ENCODE measurements around the gene MICAL2. TPM values are rescaled to one million over a fixed set of nuclear protein-coding genes. Genes with fewer than 3 reads are reported as not detected.

The MICAL2 gene
- total RNA-seq, 1 experiment from 2014 or later = 173 TPM

DNA sequence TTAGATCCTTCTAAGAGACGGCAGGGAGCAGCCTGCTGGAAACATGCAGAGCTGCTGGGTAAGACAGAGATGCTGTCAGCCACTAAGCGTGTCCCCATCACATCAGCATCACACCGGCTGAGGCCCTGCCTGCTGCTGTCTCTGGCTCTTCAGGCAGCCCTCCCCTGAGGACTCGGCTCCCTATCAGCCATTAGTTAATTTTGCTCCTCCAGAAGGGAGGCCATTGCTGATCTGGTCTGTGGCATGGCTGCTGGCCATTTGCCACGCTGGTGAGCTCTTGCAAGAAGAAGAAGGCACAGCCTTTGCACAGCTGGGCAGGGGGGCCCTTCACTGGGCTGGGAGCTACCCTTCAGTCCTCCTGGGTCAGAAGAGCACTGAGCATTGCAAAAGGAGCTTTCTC is 135.8 kb downstream of the MICAL2 start:
- no peak for DNase-seq (ENCODE audit: low read depth)

DNA sequence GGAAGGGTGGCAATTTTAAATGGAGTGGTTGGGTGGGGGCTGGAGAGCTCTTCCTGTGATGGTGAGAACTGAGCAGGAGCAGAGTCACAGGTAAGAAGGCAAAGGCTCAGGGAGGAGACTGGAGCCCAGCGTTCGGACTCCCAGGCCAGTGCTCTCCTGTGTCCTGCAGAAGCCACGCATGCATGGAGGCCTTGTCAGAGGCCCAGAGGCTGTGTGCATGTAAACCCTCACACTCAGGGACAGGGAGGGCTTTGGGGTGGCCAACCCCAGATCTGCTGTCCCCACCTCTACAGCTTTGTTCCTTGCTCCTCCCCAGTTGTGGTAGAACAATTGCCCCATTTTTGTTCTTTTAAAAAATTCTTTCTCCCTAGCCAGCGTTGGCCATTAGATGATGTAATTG is 136.6 kb downstream of the MICAL2 start:
- no peak for DNase-seq (ENCODE audit: low read depth)

DNA sequence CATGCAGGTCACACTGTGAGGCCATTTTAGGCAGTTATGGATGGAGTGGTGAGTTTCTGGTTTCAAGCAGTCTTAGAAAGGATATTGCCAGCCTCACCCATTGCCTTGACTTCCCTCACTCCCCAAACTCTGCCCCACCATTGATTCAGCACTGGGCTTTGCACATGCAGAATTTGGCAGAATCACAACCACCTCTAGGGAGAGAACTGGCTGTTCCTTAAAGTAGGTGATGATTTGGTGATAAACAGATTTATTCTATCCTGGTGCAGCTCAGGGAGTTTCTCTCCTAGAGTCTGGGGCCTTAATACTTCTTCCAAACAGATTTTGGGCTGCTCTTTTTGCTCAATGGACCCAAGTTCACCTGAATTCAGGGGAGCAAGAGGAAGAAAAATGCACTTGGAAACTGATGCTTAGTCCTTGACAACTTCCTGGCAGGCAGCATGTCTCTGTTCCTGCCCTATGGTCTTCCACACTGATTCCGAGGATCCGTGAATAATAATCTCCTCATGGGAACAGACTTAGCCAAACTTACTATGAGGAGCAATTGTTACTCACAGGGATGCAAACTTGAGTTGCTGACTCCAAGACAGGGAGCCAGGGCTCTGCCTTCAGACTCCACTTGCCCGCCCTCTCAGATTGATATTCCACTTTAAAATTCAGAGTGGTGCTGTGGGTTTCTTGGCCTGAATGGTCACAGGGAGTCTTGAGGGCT is 137.3 kb downstream of the MICAL2 start:
- no peak for DNase-seq (ENCODE audit: low read depth)

DNA sequence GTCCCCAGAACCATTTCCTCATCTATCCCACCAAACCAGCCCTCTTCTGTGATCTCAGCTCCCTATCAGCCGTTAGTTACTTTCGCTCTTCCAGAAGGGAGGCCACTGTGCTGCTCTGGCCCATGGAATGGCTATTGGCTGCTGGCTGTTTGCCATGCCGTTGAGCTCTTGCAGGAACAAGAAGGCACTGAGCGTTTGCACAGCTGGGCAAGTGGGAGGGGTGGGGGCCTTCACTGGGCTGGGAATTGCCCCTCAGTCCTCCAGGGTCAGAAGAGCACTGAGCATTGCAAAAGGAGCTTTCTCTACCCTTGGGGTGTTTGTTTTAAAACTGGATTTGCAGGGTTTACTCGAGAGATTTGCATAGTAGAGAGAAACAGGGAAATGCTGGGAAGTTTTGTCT is 137.9 kb downstream of the MICAL2 start:
- no peak for DNase-seq (ENCODE audit: low read depth)

DNA sequence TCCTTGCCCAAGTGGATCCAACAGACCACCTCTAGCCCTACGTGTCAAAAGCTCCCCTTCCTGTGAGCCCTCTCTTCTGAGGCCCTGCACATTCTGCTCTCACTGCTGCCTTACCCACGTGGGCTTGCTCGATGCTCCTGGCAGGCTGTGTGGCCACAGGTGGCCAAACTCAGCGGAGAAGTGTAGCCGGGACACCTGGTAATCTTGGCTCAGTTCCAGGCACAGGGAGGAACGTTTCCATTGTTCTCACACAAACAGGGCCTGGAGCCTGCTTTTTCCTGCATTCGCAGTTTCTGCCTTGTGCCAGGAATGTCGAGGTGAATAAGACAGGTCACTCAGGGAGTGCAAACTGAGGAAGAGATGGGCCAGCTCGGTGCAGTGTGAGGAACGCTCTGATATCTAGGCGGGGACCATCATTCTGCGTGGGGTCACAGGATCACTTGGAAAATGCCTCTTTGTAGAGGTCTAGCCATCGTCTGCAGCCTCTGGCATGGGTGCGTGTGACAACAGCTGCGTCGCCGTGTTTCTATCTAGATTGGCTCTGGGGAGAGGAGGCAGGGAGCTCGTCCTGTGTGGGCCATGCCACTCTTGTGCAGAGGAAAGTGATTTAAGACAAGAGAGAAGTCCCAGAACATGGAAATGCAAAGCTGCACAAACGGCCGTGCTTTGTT is 139.3 kb downstream of the MICAL2 start:
- DNase-seq (ENCODE audit: low read depth) = no peak

DNA sequence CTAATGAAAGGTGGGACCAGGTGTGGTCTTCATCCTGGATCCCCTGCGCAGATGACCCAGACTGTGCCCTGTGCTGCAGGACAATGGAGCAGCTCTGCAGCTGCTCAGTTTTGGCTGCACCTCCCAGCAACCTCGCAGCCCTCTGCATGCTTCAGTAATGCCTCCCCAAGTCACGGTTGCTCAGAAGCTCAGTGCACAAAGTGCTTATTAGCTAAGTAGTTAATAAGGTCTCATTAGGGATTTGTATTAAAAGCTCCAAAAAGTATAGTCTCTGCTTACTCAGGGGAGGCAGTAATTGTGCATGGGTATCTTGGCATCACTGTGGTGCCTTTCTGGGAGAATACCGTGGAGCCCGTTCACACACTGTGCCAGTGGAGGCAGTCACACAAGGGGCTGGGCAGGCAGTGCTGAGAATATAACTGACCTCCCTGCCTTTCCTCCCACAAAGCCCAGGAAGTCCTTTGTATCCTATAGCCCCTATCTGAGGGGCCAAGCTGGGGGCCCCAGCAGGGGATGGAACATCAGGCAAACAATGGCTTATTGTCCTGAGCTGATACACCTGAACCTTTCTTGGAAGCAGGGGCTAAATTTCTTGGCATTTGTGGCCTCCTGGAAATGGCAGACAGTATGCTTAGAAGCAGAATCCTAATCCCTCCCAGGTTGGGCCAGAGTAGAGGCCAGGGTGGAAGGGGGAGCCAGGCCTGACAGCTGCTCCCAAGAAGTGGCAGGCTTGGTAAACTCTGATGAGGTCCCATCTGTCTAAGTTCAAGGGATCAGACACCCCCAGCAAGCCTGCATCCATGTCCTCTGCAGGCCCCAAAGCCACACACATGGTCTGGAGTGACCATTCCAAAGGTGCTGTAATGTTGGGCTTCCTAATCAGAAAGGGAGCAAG is 141.5 kb downstream of the MICAL2 start:
- no peak for DNase-seq (ENCODE audit: low read depth)

DNA sequence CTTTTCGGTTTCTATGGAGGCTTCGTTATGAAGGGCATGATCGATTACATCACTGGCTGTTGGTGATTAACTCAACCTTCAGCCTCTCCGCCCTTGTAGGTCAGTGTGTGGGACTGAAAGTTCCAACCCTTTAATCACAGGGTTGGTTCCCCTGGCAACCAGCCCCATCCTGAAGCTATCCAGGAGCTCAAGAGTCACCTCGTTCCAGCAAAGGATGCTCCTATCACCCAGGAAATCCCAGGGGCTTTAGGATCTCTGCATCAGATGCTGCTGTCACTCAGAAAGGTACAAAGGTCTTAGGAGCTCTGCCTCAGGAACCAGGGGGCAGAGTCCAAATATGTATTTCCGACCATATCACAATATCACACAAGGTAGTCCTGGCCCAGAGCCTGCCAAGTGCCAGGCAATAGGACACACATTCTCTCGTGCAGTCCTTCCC is 143.5 kb downstream of the MICAL2 start:
- no peak for DNase-seq (ENCODE audit: low read depth)

DNA sequence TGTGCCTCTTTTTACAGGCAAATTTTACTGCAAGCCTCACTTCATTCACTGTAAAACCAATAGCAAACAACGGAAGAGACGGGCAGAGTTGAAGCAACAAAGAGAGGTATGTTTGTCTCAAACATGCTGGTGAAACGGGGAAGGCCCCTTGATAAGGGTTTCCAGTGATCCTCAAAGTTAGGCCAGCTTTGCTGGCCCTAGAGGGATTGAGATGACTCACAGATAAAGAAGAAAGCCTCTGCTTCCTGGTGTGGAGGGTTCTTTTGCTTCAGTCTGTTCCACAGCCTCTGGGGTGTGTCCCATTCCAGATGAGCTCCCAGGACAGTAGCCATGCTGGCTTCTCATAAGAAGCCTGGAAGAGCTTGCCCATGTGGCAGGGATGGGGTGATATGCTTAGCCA is 148.1 kb downstream of the MICAL2 start:
- peak; percentile 24 for DNase-seq (ENCODE audit: low read depth)

DNA sequence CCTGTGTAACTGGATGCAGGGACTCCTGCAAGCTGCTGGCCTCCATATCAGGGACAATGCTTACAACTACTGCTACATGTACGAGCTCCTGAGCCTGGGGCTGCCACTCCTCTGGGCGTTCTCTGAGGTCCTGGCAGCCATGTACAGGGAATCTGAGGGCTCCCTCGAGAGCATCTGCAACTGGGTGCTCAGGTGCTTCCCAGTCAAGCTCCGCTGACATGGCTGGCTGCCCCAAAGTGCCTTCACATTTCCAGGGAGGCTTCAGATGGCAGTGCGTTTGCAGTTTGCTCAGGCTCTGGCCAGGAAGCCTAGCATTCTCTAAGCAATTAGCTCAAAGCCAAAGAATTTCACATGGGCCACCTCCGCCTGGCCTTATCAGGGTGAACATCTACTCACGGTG is 149.6 kb downstream of the MICAL2 start:
- no peak for DNase-seq (ENCODE audit: low read depth)

DNA sequence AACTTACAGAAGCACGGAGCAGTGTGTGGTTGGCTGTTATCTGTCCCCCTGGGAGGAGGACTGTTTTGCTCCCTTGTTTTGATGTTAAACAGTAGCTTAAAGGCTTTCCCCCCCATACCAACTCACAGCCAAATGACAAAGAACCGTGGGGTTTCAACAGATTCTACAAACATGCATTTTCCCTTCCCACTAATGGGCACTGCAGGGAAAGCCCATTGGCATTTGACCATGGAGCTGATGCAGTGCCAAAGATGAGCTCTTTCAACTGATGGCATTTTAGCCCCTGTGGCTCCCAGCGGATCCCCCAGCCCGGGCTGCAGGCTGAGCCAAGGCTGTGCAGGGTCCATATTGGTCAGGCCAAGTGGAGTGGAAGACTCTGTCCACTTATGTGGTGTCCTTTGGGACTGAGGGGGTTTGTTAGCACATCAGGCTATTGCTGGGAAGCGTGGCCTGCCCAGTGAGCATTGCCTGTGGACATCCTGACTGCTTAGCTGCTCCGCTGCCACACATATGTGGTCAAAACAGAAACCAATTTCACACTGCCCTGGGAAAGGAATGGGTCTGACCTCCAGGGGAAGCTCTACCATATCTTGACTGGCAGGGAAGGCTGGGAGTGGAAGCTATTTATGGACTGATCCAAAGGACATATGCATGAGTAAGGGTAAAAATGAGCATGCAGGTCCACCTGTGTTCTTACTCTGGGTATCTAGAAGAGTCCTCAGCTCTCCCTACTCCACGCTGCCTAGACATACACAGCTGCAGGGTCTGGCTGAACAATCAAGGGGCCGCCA is 150.5 kb downstream of the MICAL2 start:
- no peak for DNase-seq (ENCODE audit: low read depth)

DNA sequence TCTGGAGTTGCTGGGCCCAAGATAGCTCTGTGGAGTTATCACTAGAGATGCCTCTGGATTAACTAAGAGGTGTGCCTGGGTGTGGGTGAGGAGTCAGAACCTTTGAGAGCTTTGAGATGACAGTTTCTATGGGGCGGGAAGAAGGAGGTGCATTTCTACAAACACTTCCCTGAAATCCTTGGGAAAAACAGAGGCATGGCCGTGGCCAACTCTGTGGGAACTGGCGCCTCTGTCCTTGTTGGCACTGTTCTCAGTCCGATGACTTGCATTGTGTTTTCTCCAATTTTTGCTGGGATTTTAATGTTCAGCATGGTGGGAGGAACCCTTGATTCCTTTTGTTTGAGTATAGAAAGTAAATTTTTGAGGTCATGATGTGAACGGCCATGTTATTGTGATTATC is 151.2 kb downstream of the MICAL2 start:
- no peak for DNase-seq (ENCODE audit: low read depth)

DNA sequence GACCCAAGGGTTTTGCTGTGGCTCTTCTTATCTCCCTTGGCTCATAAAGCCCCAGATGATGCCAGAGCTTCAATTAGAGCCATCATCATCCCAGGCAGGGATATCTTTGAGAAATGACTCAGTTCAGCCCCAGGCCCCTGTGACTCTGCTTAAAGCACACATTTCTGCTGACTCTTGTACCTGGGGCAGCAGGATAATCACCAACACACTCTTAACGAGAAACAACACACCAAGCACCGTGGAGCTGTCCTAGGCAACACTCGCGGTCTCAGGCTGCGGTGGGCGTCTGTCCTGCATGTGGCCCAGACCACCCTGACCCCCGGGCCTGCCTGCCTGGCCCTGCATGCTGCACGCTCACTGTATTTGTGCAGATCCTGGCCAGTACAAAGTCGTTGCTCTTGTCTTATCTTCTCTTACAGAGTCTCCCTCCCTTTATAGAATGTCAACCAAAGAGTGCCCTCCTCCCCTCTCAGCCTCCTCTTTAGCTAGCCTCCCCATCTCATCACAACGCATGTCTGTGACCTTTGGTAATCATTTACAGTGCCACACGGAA is 152.8 kb downstream of the MICAL2 start:
- DNase-seq (ENCODE audit: low read depth) = peak; percentile 48

DNA sequence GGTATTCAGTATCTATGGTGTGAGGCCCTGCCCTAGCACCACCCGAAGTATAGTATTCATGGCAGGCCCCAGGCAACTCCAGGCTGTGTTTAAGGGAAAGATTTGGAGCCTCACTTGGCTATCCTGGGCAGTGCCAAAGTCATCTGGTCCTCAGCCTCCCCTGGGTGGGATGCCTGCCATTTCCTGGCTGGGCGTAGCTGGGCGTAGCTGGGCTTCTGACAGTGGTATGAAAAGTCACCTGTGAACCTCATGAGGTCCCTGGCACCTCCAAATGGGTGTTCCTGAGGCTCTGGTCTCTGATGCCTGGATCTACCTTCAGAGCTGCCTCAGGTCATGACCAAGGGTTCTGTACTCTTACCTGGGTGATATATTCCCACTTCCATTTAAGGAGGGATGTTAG is 154.0 kb downstream of the MICAL2 start:
- DNase-seq (ENCODE audit: low read depth) = no peak

DNA sequence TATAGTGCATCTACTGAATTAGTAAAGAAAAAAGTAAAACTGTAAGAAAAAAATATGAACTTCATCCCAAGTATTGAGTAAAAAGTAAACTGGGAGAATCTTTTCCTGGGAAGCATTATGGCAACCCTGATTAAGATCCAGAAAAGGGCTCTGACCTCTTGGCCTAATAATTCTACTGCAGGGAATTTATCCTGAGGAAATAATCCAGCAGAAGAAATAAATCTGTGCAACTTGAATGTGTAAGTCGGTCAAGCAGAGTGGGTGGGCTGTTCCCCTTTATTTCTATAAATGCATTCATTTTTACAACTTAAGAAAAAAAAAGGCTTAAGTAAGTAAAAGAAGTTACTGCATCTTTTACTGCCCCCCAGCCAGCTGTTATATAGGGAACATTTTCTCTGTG is 155.7 kb downstream of the MICAL2 start:
- no peak for DNase-seq (ENCODE audit: low read depth)

DNA sequence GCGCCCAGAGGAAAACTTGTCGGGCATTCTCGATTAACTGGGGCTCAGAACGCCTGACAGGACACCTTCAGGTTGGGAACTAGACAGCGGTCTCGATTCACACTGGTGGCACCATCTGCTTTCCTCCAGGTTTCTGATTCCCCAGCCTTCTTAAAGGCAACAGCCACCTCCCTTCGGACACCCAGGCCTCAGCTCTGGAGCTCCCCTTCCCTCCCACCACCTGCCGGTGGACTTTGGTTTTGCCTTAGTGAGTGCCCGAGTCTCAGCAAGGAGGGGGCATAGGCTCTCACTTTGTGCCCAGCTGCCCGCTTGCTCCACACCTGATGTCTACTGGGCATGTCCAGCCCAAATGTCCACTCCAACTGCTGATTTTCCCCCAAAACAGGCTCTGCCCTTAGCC is 156.6 kb downstream of the MICAL2 start:
- DNase-seq (ENCODE audit: low read depth) = no peak

DNA sequence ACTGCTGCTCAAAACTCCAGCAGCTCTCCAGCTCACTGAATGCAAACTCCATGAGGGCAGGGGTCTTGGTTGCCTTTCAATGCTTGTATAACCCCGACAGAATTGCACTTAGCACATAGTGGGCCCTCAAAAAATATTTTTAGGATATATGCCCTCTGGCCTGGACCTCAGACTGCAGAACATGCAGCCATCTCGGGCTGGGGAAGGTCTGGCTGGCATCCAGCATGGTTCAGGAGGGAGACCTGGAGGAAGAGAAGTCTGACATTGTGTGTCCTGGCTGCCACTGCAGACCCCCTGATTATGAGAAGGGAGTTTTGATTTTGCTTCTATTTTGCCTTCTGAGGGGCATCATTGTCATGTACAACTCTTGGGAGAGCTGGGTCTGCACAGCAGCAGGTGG is 157.5 kb downstream of the MICAL2 start:
- no peak for DNase-seq (ENCODE audit: low read depth)

DNA sequence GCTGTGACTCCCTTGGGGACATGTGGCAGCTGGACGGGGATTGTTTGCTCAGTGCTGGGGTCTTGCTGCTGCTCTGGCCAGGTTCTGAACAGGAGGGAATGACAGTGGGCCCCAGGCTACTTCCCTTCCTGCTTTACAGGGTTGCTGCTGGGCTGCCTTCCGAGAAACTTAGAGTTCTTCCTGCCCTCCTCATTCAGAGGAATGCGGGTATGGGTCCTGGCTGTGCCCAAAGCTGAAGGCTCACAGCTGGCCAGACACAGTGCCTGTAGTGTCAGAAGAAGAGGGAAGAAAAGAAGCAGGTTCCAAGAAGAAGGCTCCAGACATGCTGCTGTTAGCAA is 158.7 kb downstream of the MICAL2 start:
- peak; percentile 82 for DNase-seq (ENCODE audit: low read depth)

DNA sequence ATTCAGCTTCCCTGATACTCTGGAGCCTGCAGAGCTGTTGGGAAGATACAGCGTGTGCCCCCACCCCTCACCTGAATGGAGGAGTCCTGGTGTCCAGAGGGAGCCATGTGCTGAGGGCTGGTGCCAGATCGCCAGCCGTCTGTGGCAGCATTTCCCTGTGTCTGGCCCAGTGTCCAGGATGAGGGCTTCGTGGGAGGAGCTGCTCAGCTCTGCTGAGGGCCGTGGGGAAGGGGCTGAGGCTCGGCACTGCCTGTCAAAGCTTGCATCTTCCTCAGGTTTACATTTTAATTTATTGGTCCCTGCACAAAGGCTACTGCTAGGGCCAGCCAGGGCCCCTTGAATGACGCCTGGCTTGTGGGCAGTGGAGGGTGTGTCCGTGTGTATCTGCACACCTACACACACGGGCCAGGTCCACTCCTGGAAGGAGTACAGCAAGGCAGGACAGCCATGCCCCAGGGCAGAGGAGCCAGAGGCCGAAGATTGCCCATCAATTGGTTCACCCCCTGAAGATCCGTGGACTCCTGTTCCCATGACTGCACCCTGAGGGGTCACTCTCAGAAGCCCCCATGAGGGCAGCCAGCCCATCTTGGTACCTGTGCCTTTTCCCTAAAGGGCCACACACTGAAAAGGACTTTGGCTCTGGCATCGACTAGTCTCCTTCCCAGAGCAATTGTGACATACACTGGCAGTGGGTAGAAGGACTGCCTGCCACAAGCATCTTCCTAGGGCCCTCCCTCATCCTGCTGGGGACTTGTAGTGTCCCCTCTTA is 159.2 kb downstream of the MICAL2 start:
- no peak for DNase-seq (ENCODE audit: low read depth)

DNA sequence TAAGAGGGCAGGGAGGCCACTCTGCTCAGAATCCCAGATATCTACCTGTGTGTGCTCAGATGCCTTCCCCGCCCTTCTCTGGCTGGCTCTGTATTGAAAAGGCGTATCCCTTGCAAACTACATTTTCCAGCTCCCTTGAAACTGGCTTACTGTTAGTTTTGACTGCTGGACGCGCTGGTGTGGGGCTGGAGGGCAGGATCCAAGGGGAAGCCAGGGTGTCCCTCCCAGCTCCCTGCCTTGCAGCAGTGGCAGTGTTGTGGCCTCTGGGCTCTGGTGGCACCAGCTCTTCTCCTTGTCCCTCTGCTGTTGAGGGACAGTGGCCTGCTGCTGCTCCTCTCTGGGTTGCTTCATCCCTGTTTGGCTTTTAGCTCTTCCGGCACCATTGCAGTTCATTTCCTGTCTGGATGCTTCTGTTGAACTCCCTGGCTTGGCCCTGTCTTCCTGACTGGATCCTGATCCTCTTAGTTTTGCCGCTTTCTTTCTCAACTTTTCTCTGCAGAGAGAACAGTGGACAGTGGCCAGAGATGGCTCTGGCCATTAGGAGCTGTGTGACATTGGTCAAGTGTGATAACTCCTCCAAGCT is 159.9 kb downstream of the MICAL2 start:
- no peak for DNase-seq (ENCODE audit: low read depth)

DNA sequence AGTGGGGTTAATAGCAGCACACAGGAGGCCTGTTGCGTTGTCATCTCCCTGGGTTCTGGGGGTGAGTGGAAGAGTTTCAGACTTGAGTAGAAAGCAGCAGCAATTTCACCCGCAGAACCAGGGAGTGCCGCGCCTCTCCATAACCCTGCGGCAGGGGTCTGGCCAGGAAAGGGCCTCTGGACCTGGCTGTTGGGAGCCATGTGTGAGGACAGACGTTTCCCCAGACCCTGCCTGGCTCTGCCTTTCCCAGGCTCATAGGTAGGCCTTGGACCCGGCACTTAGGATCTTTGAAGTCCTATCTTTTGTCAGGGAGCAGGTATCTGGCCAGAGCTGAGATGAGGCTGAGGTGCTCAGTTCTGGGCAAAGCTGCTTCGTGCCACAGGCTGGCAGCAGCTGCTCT is 160.4 kb downstream of the MICAL2 start:
- no peak for DNase-seq (ENCODE audit: low read depth)

DNA sequence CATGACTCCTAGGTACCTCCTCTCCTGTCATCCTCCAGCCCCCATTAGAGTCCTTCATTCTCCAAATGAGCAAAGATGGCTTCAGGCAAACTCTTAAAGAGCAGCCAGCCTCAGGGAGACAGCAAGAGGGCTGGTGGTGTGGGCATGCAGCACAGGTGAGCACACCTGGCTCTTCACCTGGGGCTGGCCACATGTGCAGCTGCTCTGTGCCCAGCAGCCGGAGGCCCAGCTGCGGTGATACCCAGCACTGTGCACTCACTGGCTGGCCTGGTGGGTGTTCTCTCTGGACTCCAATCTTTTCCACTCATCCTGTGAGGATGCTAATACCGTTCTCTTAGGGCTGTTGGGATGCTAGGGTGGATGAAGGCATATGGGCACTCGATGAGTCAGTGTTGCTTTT is 160.9 kb downstream of the MICAL2 start:
- no peak for DNase-seq (ENCODE audit: low read depth)
